Measurements from ENCODE around the gene HCCS. TPM values are rescaled to one million over a fixed set of nuclear protein-coding genes. Genes with fewer than 3 reads are reported as not detected.

Gene HCCS
- total and polyA plus RNA-seq, 2 experiments from 2014 or later, result 18.6 to 27.7 TPM

- no peak for TF ChIP-seq ZNF462 (CRISPR knock-in tag; IDR thresholded peaks at IDR 0.05)
- no peak for TF ChIP-seq ZNF331 (CRISPR knock-in tag; IDR thresholded peaks at IDR 0.05; ENCODE audit: low read depth)
- TF ChIP-seq JUNB (IDR thresholded peaks at IDR 0.05; ENCODE audit: unreplicated experiment), result no peak
- TF ChIP-seq ETS1 (IDR thresholded peaks at IDR 0.05), result no peak
These were observed 815 bp downstream of the HCCS start (continued) for GRCh38 chrX:11111947-11112346.

GRCh38 chrX:11113731-11114130 lies 2.6 kb downstream of the HCCS start:
- no peaks in the 10 kb centered on the region for H3K4me1 ChIP-seq (ENCODE audit: insufficient read depth)
- Mint-ChIP-seq H3K27me3 (ENCODE audit: insufficient read depth, low read depth, poor library complexity) (no peaks in the 10 kb centered on the region), H3K27ac (no peak overlapping the region), H3K36me3 (ENCODE audit: low read depth) (peaks cover 35% of the 10 kb centered on the region), H3K9me3 (no peaks in the 10 kb centered on the region), H3K4me3 (no peak overlapping the region), H3K4me1 (no peaks in the 10 kb centered on the region)
- H3K27me3 ChIP-seq (ENCODE audit: insufficient read depth), result no peaks in the 10 kb centered on the region
- H3K4me2 ChIP-seq, result no peak overlapping the region
- no peak overlapping the region for H3K27ac ChIP-seq (ENCODE audit: low read depth)
- no peaks in the 10 kb centered on the region for H4K20me1 ChIP-seq (replicated peaks; ENCODE audit: insufficient read depth)
- H3K4me3 ChIP-seq, result no peak overlapping the region
- ATAC-seq, result no peak
- H3K9me2 ChIP-seq (ENCODE audit: insufficient read depth), result no peaks in the 10 kb centered on the region
- H3F3A ChIP-seq (replicated peaks; ENCODE audit: low read depth), result no peaks in the 10 kb centered on the region
- no peak for DNase-seq (ENCODE audit: low spot score)
- peaks cover 20% of the 10 kb centered on the region for H3K79me2 ChIP-seq (replicated peaks; ENCODE audit: insufficient read depth)
- peaks cover 9% of the 10 kb centered on the region; the same call in 1 of the 2 replicates for H3K36me3 ChIP-seq (ENCODE audit: insufficient read depth)
- H2AFZ ChIP-seq, result no peak overlapping the region
- TF ChIP-seq ZNF462 (CRISPR knock-in tag; IDR thresholded peaks at IDR 0.05), result no peak
- no peak for TF ChIP-seq EZH2phosphoT487 (IDR thresholded peaks at IDR 0.05; ENCODE audit: unreplicated experiment)
- TF ChIP-seq JUNB (IDR thresholded peaks at IDR 0.05; ENCODE audit: unreplicated experiment), result no peak
- no peak for TF ChIP-seq CTCF (conservative IDR thresholded peaks at IDR 0.05; ENCODE audit: low read depth in 2 of 2)
- TF ChIP-seq ZNF114 (CRISPR knock-in tag; IDR thresholded peaks at IDR 0.05), result no peak

All from GM23338 (cell line).